Stimulated activated naive CD4-positive, alpha-beta T cell treated with Interleukin-2 at 50 U/mL for 16 hours (primary cell): Measurements from ENCODE around the gene RXFP2.

Experiments
- DNase-seq: peaks from one replicate; lab custom pipeline; 2025; lab: John Stamatoyannopoulos, UW

RXFP2 gene

GRCh38 chr13:31768351-31768750 lies 29.0 kb downstream of the RXFP2 start:
- no peak for DNase-seq

GRCh38 chr13:31769575-31769974 lies 30.2 kb downstream of the RXFP2 start:
- no peak for DNase-seq

- DNase-seq = no peak
These were observed 32.9 kb downstream of the RXFP2 start for GRCh38 chr13:31772231-31772630.

- no peak for DNase-seq
These were observed 34.2 kb downstream of the RXFP2 start for GRCh38 chr13:31773538-31773937.

- DNase-seq = no peak
These were observed 34.9 kb downstream of the RXFP2 start for GRCh38 chr13:31774186-31774750.

GRCh38 chr13:31775148-31775547 lies 35.8 kb downstream of the RXFP2 start:
- DNase-seq = no peak

GRCh38 chr13:31775686-31776085 lies 36.4 kb downstream of the RXFP2 start:
- no peak for DNase-seq

- no peak for DNase-seq
These were observed 41.7 kb downstream of the RXFP2 start for GRCh38 chr13:31781064-31781463.

- no peak for DNase-seq
These were observed 46.7 kb downstream of the RXFP2 start for GRCh38 chr13:31786011-31786410.

- no peak for DNase-seq
These were observed 51.7 kb downstream of the RXFP2 start for GRCh38 chr13:31790992-31791391.

GRCh38 chr13:31793246-31793645 lies 53.9 kb downstream of the RXFP2 start:
- DNase-seq = no peak

- no peak for DNase-seq
These were observed 55.1 kb downstream of the RXFP2 start for GRCh38 chr13:31794452-31794851.

- DNase-seq = no peak
These were observed 57.9 kb downstream of the RXFP2 start for GRCh38 chr13:31797154-31797775.

GRCh38 chr13:31798189-31798588 lies 58.9 kb downstream of the RXFP2 start:
- no peak for DNase-seq

- no peak for DNase-seq
These were observed 61.8 kb downstream of the RXFP2 start for GRCh38 chr13:31801088-31801487.

- DNase-seq = no peak
These were observed 64.0 kb downstream of the RXFP2 start for GRCh38 chr13:31803311-31803710.

- DNase-seq = no peak
These were observed 66.5 kb downstream of the RXFP2 start for GRCh38 chr13:31805841-31806240.

- DNase-seq = peak; percentile 14
These were observed 67.8 kb downstream of the RXFP2 start for GRCh38 chr13:31807090-31807541.

GRCh38 chr13:31814536-31814935 lies 75.2 kb downstream of the RXFP2 start:
- DNase-seq = no peak

- no peak for DNase-seq
These were observed 76.2 kb downstream of the RXFP2 start for GRCh38 chr13:31815361-31816144.

- no peak for DNase-seq
These were observed 78.9 kb downstream of the RXFP2 start for GRCh38 chr13:31818236-31818635.

- DNase-seq = no peak
These were observed 85.6 kb downstream of the RXFP2 start for GRCh38 chr13:31824705-31825517.
